HG03064 (cell line): ENCODE data around the gene TRIM69.
"Not testable (repeated sequence)": the region's sequence is repeated elsewhere in the genome, so short reads cannot be mapped to it uniquely, and the experiment has no call there.

ENCODE experiments used
- ATAC-seq: cut with Tn5 transposase; IDR thresholded peaks from one replicate; pipeline ENCODE4 v1.9.1; 2021; ENCODE audit warnings: low read depth; ENCODE audit not compliant: unreplicated experiment

TRIM69 gene, protein sequence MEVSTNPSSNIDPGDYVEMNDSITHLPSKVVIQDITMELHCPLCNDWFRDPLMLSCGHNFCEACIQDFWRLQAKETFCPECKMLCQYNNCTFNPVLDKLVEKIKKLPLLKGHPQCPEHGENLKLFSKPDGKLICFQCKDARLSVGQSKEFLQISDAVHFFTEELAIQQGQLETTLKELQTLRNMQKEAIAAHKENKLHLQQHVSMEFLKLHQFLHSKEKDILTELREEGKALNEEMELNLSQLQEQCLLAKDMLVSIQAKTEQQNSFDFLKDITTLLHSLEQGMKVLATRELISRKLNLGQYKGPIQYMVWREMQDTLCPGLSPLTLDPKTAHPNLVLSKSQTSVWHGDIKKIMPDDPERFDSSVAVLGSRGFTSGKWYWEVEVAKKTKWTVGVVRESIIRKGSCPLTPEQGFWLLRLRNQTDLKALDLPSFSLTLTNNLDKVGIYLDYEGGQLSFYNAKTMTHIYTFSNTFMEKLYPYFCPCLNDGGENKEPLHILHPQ

DNA sequence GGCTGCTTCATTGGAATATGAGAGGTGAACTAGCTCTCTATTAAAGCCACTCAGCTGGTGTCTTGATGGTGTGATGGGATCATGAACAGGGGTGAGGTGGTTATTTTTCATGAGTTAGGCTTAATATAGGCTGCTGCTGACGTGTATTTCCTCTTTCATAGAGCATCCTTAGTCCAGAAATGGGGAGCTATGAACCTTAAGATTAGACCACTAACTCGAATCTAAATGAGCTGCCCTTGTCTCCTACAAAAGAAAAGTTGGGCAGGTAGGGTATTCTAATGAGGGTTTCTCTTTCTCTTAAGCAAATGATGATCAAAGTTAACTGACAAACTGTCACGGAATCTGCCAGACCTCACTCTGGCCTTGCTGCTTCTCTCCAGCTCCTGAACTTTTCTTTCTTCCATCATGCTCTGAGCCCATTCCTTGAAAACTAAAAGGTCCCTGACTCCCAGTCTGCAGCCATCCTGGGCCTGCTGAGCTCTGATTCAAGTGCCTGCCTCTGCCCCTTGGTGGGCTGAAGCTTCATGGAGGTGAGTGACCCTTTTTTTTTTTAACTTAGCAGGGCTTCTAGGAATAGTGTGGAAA, at the start of gene TRIM69:
TSS of gene TRIM69 (plus strand) at position 348 of the 585 bp plus-strand sequence. CDS start at position 525, 177 bp downstream.
- no peak for ATAC-seq

DNA sequence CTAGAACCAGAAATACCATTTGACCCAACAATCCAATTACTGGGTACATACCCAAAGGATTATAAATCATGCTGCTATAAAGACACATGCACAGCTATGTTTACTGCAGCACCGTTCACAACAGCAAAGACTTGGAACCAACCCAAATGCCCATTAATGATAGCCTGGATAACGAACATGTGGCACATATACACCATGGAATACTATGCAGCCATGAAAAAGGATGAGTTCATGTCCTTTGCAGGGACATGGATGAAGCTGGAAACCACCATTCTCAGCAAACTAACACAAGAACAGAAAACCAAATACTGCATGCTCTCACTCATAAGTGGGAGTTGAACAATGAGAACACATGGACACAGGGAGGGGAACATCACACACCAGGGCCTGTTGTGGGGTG, 47.0 kb upstream of the TRIM69 start:
- ATAC-seq: not testable (repeated sequence)

DNA sequence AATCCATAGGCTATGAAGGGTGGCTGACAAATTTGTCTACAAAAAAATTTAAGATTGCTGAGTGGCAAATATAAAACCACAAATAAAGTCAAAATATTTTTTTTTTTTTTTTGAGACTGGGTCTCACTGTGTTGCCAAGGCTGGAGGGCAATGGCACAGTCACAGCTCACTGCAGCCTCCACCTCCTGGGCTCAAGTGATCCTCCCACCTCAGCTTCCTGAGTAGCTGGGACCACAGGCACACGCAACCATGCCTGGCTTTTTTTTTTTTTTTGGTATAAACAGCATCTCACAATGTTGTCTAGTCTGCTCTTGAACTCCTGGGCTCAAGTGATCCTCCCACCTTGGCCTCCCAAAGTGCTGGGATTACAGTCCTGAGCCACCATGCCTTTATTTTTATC, 46.1 kb upstream of the TRIM69 start:
- ATAC-seq: not testable (repeated sequence)

DNA sequence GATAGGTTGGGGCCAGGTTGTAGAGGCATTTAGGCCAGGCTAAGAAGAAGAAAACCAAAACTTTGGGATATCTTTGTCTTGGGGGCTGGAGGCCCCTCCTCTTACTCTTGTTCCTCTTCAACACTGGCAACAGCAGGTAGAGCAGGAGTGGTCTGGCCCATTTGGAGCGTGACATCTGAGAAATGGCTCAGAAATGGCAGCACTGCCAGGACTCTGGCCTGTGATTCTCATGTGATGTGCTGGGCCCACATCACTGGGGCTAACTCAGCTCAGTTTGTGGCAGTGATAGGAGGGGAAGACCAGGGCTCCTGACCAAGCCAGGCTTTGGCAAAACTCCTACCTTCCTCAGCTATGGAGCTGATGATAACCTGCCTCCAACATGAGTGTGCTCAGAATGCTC, 43.7 kb upstream of the TRIM69 start:
- ATAC-seq: no peak

DNA sequence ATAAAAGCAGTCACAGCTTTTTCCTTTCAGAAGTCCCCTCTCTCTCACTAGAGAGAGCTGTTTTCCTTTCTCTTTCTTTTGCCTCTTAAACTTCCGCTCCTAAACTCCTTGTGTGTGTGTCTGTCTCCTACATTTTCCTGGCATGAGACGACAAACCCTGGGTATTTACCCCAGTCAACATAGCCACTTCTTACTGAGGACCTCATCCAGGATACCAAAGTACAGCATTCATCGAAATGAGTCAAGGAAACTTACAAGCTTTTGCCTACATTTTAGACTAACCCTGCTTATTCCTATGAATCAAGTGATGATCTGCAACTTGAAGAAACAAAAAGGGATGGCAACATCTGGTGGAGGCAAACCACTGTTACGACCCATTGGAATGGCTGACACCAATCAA, 41.9 kb upstream of the TRIM69 start:
- no peak for ATAC-seq

DNA sequence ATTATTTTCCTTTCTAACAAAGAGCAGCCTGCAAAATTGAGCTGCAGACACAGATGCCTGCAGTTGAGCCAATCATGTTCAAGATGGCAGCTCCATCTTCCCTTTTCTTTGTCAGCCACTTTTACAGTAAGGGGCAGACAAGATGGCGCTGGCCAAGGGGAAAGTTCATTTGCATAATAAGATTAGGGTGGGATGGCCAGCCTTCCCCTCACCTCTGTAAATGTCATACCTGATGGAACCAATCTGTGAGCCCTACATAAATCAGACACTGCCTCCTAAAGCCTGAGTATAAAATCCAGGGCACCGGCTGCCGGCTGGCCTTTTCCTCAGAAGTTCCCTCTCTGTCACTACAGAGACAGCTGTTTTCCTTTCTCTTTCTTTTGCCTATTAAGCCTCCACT, 41.0 kb upstream of the TRIM69 start:
- ATAC-seq: no peak

DNA sequence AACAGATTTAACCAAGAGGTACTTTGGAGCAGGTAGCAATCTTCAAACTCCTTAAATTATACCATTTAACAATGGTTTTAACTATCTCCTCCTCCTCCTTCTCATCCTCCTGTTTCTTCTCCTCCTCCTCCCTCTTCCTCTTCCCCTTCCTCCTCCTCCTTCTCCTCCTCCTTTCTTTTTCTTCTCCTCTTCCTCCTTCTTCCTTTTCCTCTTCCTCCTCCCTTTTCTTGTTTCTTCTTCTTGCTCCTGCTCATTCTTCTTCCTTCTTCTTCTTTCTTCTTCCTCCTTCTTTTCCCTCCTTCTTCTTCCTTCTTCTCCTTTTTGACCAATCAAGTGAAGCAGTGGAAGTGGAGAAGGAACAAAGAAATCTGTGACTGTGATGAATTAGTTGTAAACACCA, 39.3 kb upstream of the TRIM69 start:
- ATAC-seq: no peak

DNA sequence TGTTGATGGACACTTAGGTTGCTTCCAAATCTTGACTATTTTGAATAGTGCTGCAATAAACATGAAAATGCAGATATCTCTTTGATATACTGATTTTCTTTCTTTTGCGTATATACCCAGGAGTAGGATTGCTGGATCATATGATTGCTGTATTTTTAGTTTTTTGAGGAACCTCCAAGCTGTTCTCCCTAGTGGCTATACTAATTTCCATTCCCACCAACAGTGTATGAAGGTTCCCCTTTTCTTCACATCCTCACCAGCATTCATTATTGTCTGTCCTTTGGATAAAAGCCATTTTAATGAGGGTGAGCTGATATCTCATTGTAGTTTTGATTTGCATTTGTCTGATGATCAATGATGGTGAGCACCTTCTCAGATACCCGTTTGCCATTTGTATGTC, 37.7 kb upstream of the TRIM69 start:
- ATAC-seq: no peak

DNA sequence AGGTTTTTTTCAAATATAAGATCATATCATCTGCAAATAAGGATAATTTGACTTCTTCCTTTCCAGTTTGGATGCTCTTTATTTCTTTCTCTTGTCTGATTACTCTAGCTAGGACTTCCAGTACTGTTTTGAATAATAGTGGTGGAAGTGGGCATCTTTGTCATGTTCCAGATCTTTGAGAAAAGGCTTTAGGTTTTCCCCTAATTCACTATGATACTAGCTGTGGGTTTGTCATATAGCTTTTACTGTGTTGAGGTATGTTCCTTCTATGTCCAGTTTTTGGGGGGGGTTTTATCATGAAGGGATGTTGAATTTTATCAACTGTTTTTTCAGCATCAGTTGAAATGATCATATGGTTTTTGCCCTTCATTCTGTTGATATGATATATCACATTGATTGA, 35.7 kb upstream of the TRIM69 start:
- ATAC-seq: not testable (repeated sequence)

DNA sequence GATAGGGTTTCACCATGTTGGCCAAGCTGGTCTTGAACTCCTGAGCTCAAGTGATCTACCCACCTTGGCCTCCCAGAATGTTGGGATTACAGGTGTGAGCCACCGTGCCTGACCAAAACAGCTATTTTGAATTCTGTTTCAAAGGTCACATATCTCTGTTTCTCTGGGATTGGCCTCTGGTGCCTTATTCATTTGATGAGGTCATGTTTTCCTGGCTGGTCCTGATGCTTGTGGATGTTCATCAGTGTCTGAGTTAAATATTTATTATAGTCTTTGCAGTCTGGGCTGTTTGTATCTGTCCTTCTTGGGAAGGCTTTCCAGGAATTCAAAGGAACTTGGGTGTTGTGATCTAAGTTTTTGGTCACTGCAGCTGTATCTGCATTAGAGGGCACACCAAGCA, 30.3 kb upstream of the TRIM69 start:
- no peak for ATAC-seq

GRCh38 chr15:44706401-44706800, 29.9 kb upstream of the TRIM69 start:
- ATAC-seq: no peak

DNA sequence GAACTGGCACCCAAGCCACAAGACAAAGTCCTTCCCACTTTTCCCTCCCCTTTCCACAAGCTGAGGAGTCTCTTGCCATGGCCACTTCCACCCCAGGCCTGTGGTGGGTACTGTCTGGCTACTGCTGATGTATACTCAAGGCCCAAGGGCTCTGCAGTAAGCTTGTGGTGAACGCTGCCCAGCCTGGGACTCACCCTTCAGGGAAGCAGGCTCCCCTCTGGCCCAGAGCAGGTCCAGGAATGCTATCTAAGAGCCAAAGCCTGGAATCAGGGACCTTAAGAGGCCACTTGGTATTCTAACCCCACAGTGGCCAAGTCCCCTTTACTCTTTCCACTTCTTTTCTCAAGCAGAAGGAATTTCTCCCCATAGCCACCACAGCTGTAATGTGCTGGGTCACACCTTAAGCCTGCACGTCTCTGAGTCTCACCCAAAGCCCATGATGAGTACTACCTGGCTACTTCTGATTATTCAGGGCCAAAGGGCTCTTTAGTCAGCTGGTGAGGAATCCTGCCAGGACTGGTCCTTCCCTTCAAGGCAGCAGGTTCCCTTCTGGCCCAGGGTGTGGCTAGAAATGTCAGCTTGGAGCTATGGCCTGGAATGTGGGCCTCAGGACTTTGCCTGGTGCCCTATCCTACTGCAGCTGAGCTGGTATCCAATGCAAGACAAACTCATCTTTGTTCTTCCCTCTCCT, 29.2 kb upstream of the TRIM69 start:
- no peak for ATAC-seq

- no peak for ATAC-seq
These were observed 25.9 kb upstream of the TRIM69 start for GRCh38 chr15:44710236-44711095.

GRCh38 chr15:44711096-44711742, 25.1 kb upstream of the TRIM69 start, which contains the start of the genes B2M and PATL2:
B2M (plus strand) TSS chr15:44711517; CDS start chr15:44711547, 30 bp downstream.
PATL2 (minus strand) TSS chr15:44711323; CDS start chr15:44676490, 34,833 bp downstream.
- ATAC-seq: peak; percentile 74

GRCh38 chr15:44711743-44712345, 24.5 kb upstream of the TRIM69 start:
- peak; percentile 6 for ATAC-seq

GRCh38 chr15:44712346-44713005, 23.9 kb upstream of the TRIM69 start:
- no peak for ATAC-seq

GRCh38 chr15:44713006-44713966, 23.0 kb upstream of the TRIM69 start:
- no peak for ATAC-seq
